NCI-H187 treated with DMSO at 0.1 percent for 48 hours (cell line): Measurements from ENCODE around the gene HERPUD1.
"Not testable (repeated sequence)": the region's sequence is repeated elsewhere in the genome, so short reads cannot be mapped to it uniquely, and the experiment has no call there.

Experiments
- DNase-seq: peaks from one replicate; lab custom pipeline; 2025; lab: John Stamatoyannopoulos, UW

The HERPUD1 gene, protein sequence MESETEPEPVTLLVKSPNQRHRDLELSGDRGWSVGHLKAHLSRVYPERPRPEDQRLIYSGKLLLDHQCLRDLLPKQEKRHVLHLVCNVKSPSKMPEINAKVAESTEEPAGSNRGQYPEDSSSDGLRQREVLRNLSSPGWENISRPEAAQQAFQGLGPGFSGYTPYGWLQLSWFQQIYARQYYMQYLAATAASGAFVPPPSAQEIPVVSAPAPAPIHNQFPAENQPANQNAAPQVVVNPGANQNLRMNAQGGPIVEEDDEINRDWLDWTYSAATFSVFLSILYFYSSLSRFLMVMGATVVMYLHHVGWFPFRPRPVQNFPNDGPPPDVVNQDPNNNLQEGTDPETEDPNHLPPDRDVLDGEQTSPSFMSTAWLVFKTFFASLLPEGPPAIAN

DNA sequence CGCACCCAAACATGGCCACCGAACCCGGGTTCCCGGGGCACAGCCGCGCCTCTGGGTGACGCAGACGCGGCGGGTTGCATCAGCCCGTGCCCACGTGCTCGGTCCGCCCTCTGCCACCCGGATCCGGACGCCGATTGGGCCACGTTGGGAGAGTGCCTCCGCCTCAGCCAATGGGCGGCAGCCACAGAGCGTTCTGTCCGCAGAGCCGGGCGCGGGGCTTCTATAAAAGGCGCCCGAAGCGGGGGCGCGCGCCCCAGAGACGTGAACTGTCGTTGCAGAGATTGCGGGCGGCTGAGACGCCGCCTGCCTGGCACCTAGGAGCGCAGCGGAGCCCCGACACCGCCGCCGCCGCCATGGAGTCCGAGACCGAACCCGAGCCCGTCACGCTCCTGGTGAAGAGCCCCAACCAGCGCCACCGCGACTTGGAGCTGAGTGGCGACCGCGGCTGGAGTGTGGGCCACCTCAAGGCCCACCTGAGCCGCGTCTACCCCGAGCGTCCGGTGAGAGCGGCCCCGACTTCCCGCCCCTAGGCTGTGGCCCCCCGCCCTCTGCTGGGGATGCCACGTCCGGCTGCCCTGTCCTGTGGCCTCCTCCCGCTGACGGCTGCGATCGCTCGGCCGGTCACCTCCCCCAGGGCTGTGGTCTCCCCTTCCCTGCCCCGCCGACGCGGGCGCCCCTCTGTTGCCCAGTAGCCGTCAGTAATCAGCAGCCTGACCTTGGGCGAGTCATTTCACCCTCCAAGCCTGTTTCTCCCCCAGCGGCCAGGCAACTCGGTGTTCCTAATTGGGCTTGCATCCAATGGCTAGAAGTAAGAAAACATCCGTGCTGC, at the start of gene HERPUD1:
Gene HERPUD1 (plus strand): TSS at position 251 of the 829 bp plus-strand sequence. CDS start 103 bp downstream, at position 354.
- DNase-seq = peak; percentile 27

DNA sequence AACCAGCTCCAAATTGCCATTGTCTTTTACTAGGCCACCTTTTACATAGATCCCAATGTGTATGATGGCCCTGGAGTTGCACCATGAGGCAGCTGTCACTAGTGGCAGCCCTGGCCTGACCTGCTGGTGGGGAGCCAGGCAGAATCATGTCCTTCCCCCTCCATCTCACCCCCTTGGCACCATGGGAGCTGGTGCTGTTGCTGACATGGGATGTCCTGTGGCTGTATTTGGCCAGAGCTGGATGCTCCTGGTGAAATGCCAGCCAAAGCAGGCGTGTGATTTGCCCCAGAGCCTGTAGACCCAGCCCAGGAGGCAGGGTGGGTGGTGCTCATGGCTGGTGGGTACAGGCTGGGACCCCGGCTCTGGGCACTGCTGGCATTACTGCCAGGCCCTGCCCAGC, 48.4 kb upstream of the HERPUD1 start:
- no peak for DNase-seq

DNA sequence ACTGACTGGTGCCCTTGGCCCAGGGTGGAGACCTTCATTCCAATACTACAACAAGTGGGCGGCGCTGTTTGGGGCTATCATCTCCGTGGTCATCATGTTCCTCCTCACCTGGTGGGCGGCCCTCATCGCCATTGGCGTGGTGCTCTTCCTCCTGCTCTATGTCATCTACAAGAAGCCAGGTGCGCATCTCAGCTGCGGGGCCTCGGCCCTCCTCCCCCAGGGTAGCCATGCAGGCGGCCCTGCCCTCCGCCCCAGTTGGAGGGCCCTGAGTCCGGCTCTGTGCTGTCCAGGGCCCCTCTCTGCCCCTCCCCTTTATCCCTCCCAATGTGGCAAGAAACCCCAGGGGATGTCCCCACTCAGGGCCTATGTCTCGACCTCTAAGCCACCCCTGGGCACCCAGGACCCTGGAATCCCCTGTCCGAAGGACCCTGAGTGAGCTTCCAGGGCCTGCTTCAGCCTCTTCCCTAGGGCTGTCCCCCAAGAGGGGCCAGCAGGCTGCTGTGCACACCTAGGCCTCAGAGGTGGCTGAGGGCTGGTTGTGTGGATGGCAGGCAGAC, 47.8 kb upstream of the HERPUD1 start:
- no peak for DNase-seq

DNA sequence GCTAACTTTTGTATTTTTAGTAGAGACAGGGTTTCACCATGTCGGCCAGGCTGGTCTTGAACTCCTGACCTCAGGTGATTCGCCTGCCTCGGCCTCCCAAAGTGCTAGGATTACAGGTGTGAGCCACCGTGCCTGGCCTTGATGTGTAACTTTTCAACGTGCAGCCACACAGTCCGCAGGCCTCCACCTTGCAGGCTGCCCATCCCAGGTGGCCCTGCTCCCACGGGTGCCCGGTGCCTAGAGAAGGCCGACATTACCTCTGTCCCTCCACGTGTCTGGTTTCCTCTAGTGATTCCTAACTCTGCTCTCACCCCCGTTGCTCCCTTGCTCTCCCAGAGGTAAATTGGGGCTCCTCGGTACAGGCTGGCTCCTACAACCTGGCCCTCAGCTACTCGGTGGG, 47.0 kb upstream of the HERPUD1 start:
- not testable (repeated sequence) for DNase-seq

DNA sequence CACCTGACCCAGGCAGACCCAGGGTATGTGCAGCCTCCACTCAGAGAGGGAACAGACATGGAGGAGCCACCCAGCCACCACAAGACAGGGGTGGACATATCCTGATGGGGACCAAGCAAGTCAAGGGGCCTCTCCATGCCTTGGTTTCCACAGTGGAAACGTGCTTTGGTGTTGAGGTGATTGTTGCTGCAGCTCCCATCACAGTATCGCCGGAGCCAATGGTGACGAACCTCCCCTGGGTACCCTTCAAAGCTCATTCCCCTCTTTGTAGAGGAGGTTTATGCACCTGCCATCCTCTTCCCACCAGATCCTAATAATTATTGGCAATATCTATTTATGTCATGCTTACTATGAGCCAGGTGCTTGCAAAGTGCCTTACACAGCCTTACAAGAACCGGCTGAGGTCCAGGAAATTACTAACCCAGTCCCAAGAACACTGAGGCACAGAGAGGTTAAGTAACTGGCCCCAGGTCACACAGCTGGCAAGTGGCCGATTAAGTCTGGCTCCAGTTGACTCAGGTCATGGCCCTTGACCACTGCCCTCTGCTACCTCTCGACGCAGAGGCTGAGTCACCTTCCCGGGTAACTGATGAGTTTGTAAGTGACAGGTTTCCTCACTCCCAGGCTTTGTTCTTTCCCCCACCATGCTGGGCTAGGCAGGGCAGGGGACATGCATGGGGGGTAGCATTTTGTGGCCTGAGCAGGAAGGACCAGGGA, 46.3 kb upstream of the HERPUD1 start:
- DNase-seq = no peak

DNA sequence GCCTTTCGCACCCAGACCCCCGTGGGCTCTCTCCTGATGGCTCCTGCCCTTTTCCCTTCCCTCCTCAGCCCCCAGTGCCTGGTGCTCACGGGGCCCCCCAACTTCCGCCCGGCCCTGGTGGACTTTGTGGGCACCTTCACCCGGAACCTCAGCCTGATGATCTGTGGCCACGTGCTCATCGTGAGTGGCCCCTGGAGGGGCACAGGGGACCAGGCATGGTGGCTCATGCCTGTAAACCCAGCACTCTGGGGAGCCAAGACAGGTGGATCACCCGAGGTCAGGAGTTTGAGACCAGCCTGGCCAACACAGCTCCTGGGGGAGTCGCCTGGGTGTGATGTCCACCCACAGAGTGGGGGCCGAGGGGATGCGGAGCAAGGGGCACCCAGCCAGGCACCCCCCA, 45.6 kb upstream of the HERPUD1 start:
- no peak for DNase-seq

DNA sequence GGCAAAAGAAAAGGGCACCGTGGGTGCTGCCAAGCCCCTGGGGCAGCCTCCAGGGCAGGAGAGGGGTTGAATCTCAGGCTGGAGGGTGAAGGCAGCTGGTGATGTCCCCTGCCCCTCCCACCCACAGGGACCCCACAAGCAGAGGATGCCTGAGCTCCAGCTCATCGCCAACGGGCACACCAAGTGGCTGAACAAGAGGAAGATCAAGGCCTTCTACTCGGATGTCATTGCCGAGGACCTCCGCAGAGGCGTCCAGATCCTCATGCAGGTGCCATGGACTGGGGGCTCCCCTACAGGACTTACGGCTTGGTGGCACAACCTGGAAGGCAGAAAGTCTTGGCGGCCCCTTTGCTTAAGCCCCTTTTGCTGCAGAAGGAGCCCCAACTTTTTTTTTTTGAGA, 45.1 kb upstream of the HERPUD1 start:
- DNase-seq = no peak

DNA sequence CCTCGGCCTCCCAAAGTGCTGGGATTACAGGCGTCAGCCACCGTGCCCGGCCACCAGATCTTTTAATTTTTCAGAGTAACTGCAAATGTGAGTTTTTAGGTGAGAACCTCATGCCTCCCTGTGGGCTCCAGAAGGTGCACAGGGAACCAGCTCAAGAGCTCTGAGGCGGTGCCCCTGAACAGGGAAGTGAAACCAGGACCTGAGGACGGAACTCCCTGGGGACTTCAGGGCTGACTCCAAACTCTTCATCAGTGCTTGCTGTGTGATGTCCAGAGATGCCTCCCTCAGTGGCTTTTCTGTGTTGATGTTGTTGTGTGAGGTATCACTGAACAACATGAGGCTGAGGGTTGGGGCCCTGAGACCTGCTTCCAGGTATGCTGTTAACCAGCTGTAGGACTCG, 43.1 kb upstream of the HERPUD1 start:
- DNase-seq = no peak

DNA sequence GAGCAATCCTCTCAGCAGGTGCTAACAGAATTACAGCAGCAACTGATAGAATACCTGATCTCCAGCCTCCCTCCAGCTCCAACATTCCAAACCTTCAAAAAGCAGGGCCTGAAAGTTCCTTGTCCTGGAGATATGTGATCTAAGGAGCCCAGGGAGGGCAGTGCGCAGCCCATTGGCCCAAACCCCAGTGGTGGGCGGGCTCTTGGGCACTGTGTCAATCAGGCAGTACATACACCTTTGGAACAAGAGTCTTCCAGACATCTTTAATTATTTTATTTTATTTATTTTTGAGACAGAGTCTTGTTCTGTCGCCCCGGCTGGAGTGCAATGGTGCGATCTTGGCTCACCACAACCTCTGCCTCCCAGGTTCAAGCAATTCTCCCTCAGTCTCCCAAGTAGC, 42.7 kb upstream of the HERPUD1 start:
- DNase-seq = no peak

DNA sequence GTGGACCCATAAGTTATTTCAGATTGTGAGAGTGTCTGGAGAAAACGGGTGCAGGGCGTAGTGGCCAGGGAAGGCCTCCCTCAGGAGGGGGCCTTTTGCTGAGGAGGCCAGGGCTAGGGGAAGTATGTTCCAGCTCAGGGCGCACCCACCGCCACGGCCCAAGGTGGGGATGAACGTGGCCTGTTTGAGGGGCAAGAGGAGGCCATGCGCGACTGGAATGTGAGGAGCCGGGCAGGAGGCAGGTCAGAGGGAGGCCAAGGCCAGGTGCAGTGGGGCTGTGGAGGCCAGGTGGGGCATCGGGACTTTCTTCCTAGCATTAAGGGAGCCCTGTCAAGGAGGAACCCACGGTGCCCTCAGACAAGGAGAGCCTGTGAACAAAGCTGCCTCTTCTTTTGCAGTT, 40.3 kb upstream of the HERPUD1 start:
- no peak for DNase-seq

DNA sequence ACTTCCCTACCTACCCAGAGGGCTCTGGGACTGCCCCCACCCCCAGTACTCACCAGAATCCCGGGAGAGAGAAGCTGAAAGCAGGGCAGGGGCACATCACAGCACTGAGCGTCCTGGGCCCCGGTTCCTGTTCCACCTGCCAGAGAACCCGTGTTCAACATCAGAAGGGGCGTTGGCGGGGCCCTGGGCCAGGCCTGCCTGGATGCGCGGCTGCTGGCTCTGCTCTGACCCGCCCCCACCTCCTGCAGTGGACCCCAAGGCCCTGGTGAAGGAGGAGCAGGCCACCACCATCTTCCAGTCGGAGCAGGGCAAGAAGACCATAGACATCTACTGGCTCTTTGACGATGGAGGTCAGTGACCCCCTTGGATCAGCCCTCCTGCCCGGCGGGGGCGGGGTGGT, 39.2 kb upstream of the HERPUD1 start:
- DNase-seq = no peak

DNA sequence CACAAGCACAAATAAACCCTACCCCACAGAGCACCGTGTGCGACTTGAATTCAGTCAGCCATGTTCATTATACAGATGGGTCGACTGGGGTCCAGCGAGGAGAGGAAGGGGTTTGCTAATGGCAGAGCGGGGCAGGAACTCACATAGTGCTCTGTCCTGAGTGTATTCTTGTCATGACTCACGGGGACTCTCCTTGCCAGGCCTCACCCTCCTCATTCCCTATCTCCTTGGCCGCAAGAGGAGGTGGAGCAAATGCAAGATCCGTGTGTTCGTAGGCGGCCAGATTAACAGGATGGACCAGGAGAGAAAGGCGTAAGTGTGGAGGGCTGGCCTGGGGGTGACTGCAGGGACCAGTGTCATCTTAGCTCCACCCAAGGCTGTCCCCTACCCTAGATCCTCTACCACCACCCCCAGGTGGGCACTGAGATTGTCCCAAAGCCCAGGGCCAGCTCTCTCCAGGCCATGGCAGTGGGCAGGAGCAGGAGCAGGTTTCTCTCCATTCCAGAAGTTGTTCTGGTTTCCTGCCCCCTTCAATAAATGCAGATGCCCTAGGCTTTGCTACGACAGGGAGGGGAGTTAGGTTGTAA, 37.5 kb upstream of the HERPUD1 start:
- no peak for DNase-seq

DNA sequence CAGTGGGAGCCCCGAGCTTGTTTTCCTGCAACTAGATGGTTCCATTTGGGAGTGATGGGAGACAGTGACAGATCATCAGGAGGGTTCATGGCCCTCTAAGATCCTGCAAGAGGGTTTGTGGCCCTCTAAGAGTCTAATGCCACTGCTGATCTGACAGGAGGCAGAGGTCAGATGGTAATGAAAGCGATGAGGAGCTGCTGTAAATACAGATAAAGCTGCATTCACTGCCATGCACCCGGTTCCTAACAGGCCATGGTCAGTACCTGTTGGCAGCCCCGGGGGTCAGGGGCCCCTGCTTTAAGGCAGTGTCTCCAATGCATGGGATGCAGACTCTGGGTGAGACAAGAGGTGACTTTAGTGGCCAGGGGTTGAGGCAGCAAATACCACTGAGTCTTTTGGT, 36.1 kb upstream of the HERPUD1 start:
- no peak for DNase-seq

DNA sequence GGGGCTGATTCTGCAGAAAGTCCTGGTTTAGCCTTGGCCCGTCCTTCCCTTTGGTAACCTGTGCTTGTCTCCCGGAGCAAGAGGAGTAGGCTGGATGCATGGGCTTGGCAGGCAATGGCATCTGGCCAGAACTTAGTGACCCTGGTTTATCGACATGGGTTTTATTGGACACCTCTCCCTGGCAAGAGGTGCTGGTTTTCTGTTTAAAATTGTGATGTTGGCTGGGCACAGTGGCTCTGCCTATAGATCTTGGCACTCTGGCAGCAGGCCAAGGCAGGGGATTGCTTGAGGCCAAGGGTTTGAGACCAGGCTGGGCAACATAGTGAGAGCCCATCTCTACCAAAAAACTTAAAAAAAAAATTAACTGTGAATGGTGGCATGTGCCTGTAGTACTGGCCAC, 35.7 kb upstream of the HERPUD1 start:
- DNase-seq = no peak

DNA sequence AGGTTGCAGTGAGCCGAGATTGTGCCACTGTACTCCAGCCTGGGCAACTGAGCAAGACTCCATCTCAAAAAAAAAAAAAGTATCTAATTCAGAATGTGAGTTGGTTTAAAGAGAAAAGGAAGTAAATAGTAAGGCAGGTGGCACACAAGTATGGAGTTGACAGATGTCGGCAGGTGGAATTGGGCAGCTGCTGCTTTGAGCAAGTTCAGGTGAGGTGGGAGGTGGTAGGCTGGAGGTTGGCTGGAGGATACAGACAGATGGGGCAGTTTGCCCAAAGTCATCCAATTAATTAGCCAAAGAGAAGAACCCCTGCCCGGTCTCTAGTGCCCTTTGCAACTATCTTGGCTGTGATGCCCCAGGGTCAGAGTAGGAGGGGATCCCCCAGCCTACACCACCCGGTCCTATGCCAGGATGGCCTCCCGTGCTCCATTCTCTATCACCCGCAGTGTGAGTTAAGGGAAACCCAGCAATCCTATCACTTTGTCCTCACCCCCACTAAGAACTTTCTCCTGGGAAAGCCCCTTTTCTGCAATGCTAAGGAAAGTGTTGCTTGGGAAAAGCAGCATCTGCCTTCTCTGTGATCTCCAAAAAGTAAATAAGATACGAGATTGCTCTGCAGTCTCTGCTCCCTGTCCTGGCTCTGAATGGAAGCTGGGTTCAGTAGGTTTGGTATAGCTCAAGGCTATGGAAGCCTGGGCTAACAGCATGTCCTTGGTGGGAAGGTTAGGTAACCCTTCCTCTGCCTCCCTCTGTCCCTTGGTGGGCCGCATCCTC, 34.7 kb upstream of the HERPUD1 start:
- no peak for DNase-seq

DNA sequence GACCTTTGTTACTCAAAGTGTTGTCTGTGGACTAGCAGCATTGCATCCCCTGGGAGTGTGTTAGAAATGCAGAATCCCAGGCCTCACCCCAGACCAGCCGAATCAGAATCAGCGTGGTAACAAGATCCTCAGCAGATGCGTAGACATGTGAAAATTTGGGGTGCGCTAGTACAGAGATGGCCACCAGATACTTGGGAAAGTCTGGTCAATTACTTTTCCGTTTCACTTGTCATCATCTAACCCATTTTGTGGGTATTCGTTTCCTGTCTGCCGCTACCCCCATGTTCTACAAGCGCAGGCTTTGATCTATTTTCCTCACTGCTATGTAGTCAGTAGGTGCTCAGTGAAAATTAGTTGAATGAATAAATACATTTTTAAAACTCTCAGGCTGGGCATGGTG, 33.1 kb upstream of the HERPUD1 start:
- DNase-seq = no peak

DNA sequence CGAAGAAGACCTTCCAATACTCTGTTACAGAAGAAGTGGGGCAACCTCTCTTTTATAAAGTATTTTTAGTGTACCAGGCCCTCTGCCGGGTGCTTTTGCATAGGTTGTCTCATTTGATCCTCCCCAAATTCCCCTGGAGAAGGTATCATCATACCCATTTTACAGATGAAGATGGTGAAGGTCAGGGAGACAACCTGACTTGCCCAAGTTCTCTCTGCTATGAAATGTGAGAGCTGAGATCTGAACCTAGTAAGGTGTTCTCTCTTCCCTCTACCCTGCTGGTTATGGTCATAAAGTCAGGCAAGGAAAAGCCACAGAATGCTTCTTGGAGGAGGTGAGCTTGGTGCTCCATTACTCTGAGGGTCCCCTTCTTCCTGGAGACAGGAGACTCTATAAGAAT, 28.1 kb upstream of the HERPUD1 start:
- DNase-seq = no peak

DNA sequence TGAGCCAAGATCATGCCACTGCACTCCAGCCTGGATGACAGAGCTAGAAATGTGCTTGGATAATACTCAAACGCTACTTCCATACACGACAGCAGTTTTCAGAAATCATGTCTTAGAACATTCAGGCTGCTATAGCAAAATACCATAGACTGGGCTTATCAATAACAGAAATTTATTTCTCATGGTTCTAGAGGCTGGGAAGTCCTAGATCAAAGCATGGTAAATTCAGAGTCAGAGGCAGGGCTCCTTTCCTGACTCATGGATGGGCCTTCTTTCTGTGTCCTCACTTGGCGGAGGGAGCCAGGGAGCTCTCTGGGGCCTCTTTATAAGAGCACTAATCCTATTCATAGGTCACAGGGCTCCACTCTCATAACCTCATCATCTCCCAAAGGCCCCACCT, 24.5 kb upstream of the HERPUD1 start:
- no peak for DNase-seq

DNA sequence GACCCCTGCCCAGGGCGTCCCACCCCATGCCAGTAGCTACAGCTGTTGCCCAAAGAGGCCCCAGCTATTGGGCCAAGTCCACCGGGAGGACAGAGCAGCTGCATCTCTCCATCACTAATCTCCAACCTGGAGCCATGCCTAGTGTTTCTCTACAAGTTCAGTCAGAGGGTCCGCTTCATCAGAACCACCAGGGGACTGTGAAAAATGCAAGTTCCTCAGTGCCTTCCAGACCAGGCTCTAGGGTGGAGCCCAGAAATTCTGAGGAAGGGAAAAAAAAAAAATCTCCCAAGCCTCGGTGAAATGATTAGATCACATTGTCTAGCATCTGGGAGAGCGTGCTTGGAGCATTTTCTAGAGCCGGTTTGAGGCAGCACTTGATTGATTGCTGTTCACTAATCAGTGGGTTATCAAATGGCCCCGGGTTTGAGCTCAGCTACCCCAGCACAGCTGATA, 22.4 kb upstream of the HERPUD1 start:
- DNase-seq = no peak

DNA sequence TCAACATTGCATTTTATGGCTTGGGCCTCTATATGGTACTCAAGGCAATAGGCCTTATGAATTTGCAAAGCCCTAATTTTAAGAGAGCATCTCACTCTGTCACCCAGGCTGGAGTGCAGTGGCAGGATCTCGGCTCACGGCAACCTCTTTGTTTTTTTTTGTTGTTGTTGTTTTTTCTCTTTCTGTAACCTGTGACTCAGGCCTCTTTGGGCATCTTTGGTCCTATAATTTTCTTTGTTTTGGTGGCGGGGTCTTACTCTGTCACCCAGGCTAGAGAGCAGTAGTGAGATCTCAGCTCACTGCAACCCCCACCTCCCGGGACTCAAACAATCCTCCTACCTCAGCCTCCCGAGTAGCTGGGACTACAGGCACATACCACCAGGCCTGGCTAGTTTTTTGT, 21.8 kb upstream of the HERPUD1 start:
- DNase-seq = no peak
